ENCODE data around the gene CCDC110.

- TF ChIP-seq CTCF (optimal IDR thresholded peaks at IDR 0.05 in 1 of 3, IDR thresholded peaks at IDR 0.05 in 1 of 3, conservative IDR thresholded peaks at IDR 0.05 in 1 of 3; ENCODE audit: extremely low read depth in 1 of 3, insufficient read depth in 2 of 3, low read length in 3 of 3), result no peak
- no peak for TF ChIP-seq EZH2 (IDR thresholded peaks at IDR 0.05; ENCODE audit: low read length)
These were observed 59.7 kb downstream of the CCDC110 start for GRCh38 chr4:185411849-185412248.
